BLaER1 treated with 17β-estradiol and CSF1 and Interleukin-3, amounts not matched to agents 10 nM and 100 nM (cell line): ENCODE measurements around the gene SETD1A.
"Not testable (repeated sequence)": the region's sequence is repeated elsewhere in the genome, so short reads cannot be mapped to it uniquely, and the experiment has no call there.

ENCODE experiments used
- H3K27ac ChIP-seq, 11 experiments: shearing (Covaris generic); formaldehyde crosslinking; 2 replicates each; pipeline ENCODE4 v1.8.1; 2022
- H3K27me3 ChIP-seq, 11 experiments: shearing (Covaris generic); formaldehyde crosslinking; 2 replicates each; pipeline ENCODE4 v1.8.1; 2022
- H3K36me3 ChIP-seq, 11 experiments: shearing (Covaris generic); formaldehyde crosslinking; 2 replicates each; pipeline ENCODE4 v1.8.1; 2022
- H3K4me1 ChIP-seq, 10 experiments: shearing (Covaris generic); formaldehyde crosslinking; 2 replicates each; pipeline ENCODE4 v1.8.1; 2022
- H3K4me2 ChIP-seq, 11 experiments: shearing (Covaris generic); formaldehyde crosslinking; 2 replicates each; pipeline ENCODE4 v1.8.1; 2022
- H3K4me3 ChIP-seq, 10 experiments: shearing (Covaris generic); formaldehyde crosslinking; 2 replicates each; pipeline ENCODE4 v1.8.1; 2022
- H3K9ac ChIP-seq, 11 experiments: shearing (Covaris generic); formaldehyde crosslinking; 2 replicates each; pipeline ENCODE4 v1.8.1; 2022
- H3K9me3 ChIP-seq, 11 experiments: shearing (Covaris generic); formaldehyde crosslinking; replicated peaks in 1 of 11; 2 replicates each; pipeline ENCODE4 v1.8.1; 2022
- H4K20me1 ChIP-seq, 11 experiments: shearing (Covaris generic); formaldehyde crosslinking; 2 replicates each; pipeline ENCODE4 v1.8.1; 2022
- Cebpa-rat ChIP-seq, 11 experiments: shearing (Covaris generic); IDR thresholded peaks; 2 replicates each; pipeline ENCODE4 v1.8.1; 2022

SETD1A gene

GRCh38 chr16:30937692-30938091 is 19.9 kb upstream of the SETD1A start:
- peaks cover 86 to 95% (median 92%) of the 10 kb centered on the region in 10 experiments for H3K4me1 ChIP-seq
- no peaks in the 10 kb centered on the region for H3K27me3 ChIP-seq
- peak overlapping the region; percentile 42 to 91 (median 83); a peak in 21 of 22 replicates for H3K27ac ChIP-seq
- no peak for TF ChIP-seq Cebpa-rat (IDR thresholded peaks at IDR 0.05)
- no peaks in the 10 kb centered on the region for H3K9me3 ChIP-seq
- H3K36me3 ChIP-seq = peaks cover 32 to 86% (median 63%) of the 10 kb centered on the region in 11 experiments
- H3K4me3 ChIP-seq = peak overlapping the region in 8 of 10 experiments; percentile 3 to 42 (median 30); a peak in 9 of 20 replicates
- H4K20me1 ChIP-seq = peaks cover 0 to 48% (median 18%) of the 10 kb centered on the region in 11 experiments; a peak in 16 of 22 replicates
- peak overlapping the region; percentile 53 to 81 (median 72) for H3K9ac ChIP-seq
- H3K4me2 ChIP-seq = peak overlapping the region; percentile 77 to 95 (median 87)

DNA sequence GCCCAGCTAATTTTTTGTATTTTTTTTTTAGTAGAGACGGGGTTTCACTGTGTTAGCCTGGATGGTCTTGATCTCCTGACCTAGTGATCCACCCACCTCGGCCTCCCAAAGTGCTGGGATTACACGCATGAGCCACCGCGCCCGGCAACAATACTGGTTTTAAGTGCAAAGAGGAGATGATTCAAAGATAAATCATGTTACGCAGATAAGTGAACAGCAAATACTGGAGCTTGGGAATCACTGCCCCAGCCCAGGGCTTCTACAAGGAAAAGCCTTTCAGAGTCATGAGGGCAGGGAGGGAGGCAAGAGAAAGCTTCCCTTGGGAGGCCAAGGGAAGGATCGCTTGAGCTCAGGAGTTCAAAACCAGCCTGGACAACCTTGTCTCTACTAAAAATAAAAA is 18.0 kb upstream of the SETD1A start:
- not testable (repeated sequence) for H3K27me3 ChIP-seq, H3K9me3 ChIP-seq, H3K4me3 ChIP-seq
- H3K36me3 ChIP-seq = peaks cover 36 to 86% (median 64%) of the 10 kb centered on the region in 11 experiments
- peak overlapping the region; percentile 77 to 95 (median 87) for H3K4me2 ChIP-seq
- H3K9ac ChIP-seq = peak overlapping the region; percentile 5 to 81 (median 67); a peak in 16 of 22 replicates
- H3K4me1 ChIP-seq = peaks cover 76 to 84% (median 81%) of the 10 kb centered on the region in 10 experiments
- H3K27ac ChIP-seq = peak overlapping the region in 10 of 11 experiments; percentile 51 to 91 (median 84); a peak in 19 of 22 replicates
- peaks cover 0 to 55% (median 25%) of the 10 kb centered on the region in 11 experiments; a peak in 16 of 22 replicates for H4K20me1 ChIP-seq

GRCh38 chr16:30941600-30942425 is 15.7 kb upstream of the SETD1A start:
- Histone ChIP-seq H3K36me3 (peaks cover 45 to 86% (median 71%) of the 10 kb centered on the region in 11 experiments), H3K4me2 (peak overlapping the region; percentile 77 to 95 (median 87))

GRCh38 chr16:30942426-30942806 is 15.1 kb upstream of the SETD1A start:
- H3K36me3 ChIP-seq = peaks cover 48 to 86% (median 75%) of the 10 kb centered on the region in 11 experiments
- H3K4me3 ChIP-seq = 0 out of 20 replicates have a peak overlapping the region, but pooled peaks of 1 of the 10 experiments have one; percentile 14
- H3K4me1 ChIP-seq = peaks cover 52 to 56% (median 54%) of the 10 kb centered on the region in 10 experiments
- H3K27me3 ChIP-seq = no peaks in the 10 kb centered on the region
- peak overlapping the region in 9 of 11 experiments; percentile 10 to 81 (median 36); a peak in 8 of 22 replicates for H3K9ac ChIP-seq
- TF ChIP-seq Cebpa-rat (IDR thresholded peaks at IDR 0.05) = no peak
- H3K4me2 ChIP-seq = peak overlapping the region; percentile 77 to 95 (median 87)
- no peaks in the 10 kb centered on the region for H3K9me3 ChIP-seq
- peak overlapping the region in 6 of 11 experiments; percentile 10 to 91 (median 65); a peak in 7 of 22 replicates for H3K27ac ChIP-seq
- H4K20me1 ChIP-seq = peaks cover 0 to 47% (median 25%) of the 10 kb centered on the region in 11 experiments; a peak in 15 of 22 replicates

More at GRCh38 chr16:30941600-30942425, 15.7 kb upstream of the SETD1A start:
- Histone ChIP-seq H3K9me3 (no peaks in the 10 kb centered on the region), H4K20me1 (peaks cover 0 to 45% (median 26%) of the 10 kb centered on the region in 11 experiments; a peak in 15 of 22 replicates), H3K4me1 (peaks cover 59 to 62% (median 60%) of the 10 kb centered on the region in 10 experiments), H3K27ac (peak overlapping the region in 10 of 11 experiments; percentile 51 to 91 (median 84); a peak in 15 of 22 replicates), H3K27me3 (no peaks in the 10 kb centered on the region), H3K4me3 (0 out of 20 replicates have a peak overlapping the region, but pooled peaks of 1 of the 10 experiments have one; percentile 14), H3K9ac (peak overlapping the region; percentile 36 to 81 (median 67); a peak in 18 of 22 replicates)
- no peak for TF ChIP-seq Cebpa-rat (IDR thresholded peaks at IDR 0.05)

- Histone ChIP-seq H3K27ac (no peak overlapping the region), H3K4me2 (no peak overlapping the region), H4K20me1 (peaks cover 0 to 47% (median 23%) of the 10 kb centered on the region in 11 experiments; a peak in 15 of 22 replicates), H3K27me3 (no peaks in the 10 kb centered on the region), H3K9me3 (no peaks in the 10 kb centered on the region), H3K9ac (no peak overlapping the region), H3K36me3 (peaks cover 48 to 86% (median 79%) of the 10 kb centered on the region in 11 experiments), H3K4me1 (peaks cover 35 to 48% (median 44%) of the 10 kb centered on the region in 10 experiments), H3K4me3 (no peak overlapping the region)
- no peak for TF ChIP-seq Cebpa-rat (IDR thresholded peaks at IDR 0.05)
Measured at GRCh38 chr16:30944352-30944751, 13.2 kb upstream of the SETD1A start.

GRCh38 chr16:30946671-30947540 is 10.6 kb upstream of the SETD1A start:
- H4K20me1 ChIP-seq = peaks cover 19 to 60% (median 34%) of the 10 kb centered on the region in 11 experiments; a peak in 21 of 22 replicates
- H3K27ac ChIP-seq = no peak overlapping the region
- H3K9ac ChIP-seq = no peak overlapping the region
- H3K4me2 ChIP-seq = no peak overlapping the region
- H3K36me3 ChIP-seq = peaks cover 49 to 72% (median 60%) of the 10 kb centered on the region in 11 experiments
- H3K9me3 ChIP-seq = no peaks in the 10 kb centered on the region
- no peaks in the 10 kb centered on the region for H3K27me3 ChIP-seq
- TF ChIP-seq Cebpa-rat (IDR thresholded peaks at IDR 0.05) = no peak
- H3K4me1 ChIP-seq = peaks cover 29 to 46% (median 38%) of the 10 kb centered on the region in 10 experiments
- no peak overlapping the region for H3K4me3 ChIP-seq

- no peak overlapping the region for H3K4me3 ChIP-seq
- H3K9me3 ChIP-seq = no peaks in the 10 kb centered on the region
- TF ChIP-seq Cebpa-rat (IDR thresholded peaks at IDR 0.05) = no peak
- peaks cover 19 to 55% (median 30%) of the 10 kb centered on the region in 11 experiments; a peak in 20 of 22 replicates for H4K20me1 ChIP-seq
- peak overlapping the region in 5 of 11 experiments; percentile 84 to 99 (median 98); a peak in 4 of 22 replicates for H3K4me2 ChIP-seq
- H3K27me3 ChIP-seq = no peaks in the 10 kb centered on the region
- peaks cover 44 to 67% (median 54%) of the 10 kb centered on the region in 11 experiments for H3K36me3 ChIP-seq
- H3K27ac ChIP-seq = peak overlapping the region in 2 of 11 experiments; percentile 95 to 98; a peak in 2 of 22 replicates
- H3K4me1 ChIP-seq = peaks cover 29 to 40% (median 32%) of the 10 kb centered on the region in 10 experiments
- H3K9ac ChIP-seq = no peak overlapping the region
Measured at GRCh38 chr16:30947541-30947858, 10.1 kb upstream of the SETD1A start.
